GM18507 (cell line): ENCODE results near the gene HSD17B12.
"Not testable (repeated sequence)": the region's sequence is repeated elsewhere in the genome, so short reads cannot be mapped to it uniquely, and the experiment has no call there.

ENCODE experiments used
- DNase-seq: peaks from one replicate; pipeline ENCODE4 v3.0.0; 2011; ENCODE audit warnings: low read depth; ENCODE audit not compliant: insufficient read length; ENCODE audit errors: extremely low spot score
- FAIRE-seq: peaks from 2 replicates; lab custom pipeline; 2011; peaks lifted over from hg19 to GRCh38; lab: Jason Lieb, UNC

HSD17B12 gene

DNA sequence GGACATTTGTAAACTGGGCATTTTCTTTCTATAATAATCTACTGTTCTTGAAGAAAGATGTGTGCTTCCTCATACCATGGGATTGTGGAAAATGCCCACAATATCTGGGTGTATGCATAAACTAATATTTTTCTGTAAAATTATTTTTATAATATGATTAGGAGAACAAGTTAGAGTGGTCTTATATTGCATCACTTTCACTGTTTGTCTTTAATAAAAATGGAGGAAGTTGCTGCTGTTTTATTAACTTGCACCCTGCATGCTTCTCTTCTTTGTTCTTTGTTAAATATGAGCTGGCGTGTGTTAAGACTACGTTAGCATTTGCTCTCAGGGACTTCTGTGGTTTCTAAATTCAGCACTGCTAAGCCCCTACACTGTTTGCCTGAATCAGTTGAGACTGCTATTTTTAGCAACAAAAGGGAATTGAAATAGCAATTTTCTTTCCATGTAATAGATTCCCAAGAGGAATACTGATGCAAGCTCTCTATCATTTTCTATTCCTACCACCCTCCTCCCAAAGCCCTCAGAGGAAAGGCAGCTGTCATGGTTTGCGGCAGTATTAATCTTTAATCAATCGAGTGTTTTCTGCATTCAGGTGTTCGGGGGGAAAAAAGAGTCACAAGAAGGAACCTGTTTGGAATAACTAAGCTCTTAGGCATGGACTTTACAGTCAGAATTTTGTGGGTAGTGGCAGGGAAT, 56.1 kb downstream of the HSD17B12 start:
- DNase-seq, result no peak
- FAIRE-seq, result no peak

GRCh38 chr11:43737201-43737590, 56.7 kb downstream of the HSD17B12 start:
- DNase-seq, result no peak
- FAIRE-seq, result no peak

GRCh38 chr11:43738600-43739409, 58.3 kb downstream of the HSD17B12 start:
- FAIRE-seq, result no peak
- no peak for DNase-seq

- no peak for DNase-seq
- FAIRE-seq, result no peak
Measured at GRCh38 chr11:43746670-43747069, 66.1 kb downstream of the HSD17B12 start.

GRCh38 chr11:43747130-43747802, 66.7 kb downstream of the HSD17B12 start:
- no peak for DNase-seq
- FAIRE-seq, result no peak

- FAIRE-seq (no peak), DNase-seq (no peak)
Measured at GRCh38 chr11:43748095-43748494, 67.6 kb downstream of the HSD17B12 start.

GRCh38 chr11:43751726-43752125, 71.2 kb downstream of the HSD17B12 start:
- FAIRE-seq (no peak), DNase-seq (no peak)

GRCh38 chr11:43756575-43756974, 76.0 kb downstream of the HSD17B12 start:
- DNase-seq (no peak), FAIRE-seq (no peak)

DNA sequence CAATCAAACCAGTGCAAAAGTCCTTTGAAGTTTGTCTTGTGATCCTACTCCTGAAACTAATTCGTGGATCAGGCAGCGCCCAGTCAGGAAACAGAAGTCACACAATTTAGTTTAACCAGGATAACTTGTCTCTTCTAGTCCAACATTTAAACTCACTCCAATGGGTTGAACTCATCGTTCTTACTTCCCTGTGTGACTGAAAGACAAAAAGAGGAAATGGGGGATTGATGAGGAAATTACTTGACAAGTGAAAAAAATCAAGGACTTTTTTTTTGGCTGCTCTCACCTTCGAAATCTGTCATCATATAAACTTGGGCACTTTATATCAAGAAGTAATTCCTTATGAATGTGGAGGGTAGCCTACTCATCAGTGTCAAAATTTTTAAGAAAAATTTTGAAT, 78.4 kb downstream of the HSD17B12 start:
- FAIRE-seq (no peak), DNase-seq (no peak)

- FAIRE-seq, result no peak
- DNase-seq, result no peak
Measured at GRCh38 chr11:43760902-43761301, 80.4 kb downstream of the HSD17B12 start.

DNA sequence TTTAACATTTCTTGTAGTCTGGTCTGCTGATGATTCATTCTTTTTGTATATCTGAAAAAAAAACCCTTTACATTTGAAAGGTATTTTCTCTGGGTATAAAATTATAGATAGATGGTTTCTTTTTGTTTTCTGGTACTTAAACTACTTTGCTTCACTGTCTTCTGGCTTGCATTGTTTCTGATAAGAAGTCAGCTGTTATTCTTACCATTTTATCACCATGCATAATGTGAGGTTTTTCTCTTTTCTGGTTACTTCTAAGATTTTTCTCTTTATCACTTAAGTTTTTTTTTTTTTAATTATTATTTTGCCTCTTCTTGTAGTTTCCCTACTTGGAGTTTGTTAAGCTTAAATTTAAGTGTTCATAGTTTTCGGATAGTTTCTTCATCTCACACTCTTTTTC, 84.7 kb downstream of the HSD17B12 start:
- FAIRE-seq (no peak), DNase-seq (no peak)

- DNase-seq, FAIRE-seq: not testable (repeated sequence)
Measured at GRCh38 chr11:43768654-43769053, 88.1 kb downstream of the HSD17B12 start.

DNA sequence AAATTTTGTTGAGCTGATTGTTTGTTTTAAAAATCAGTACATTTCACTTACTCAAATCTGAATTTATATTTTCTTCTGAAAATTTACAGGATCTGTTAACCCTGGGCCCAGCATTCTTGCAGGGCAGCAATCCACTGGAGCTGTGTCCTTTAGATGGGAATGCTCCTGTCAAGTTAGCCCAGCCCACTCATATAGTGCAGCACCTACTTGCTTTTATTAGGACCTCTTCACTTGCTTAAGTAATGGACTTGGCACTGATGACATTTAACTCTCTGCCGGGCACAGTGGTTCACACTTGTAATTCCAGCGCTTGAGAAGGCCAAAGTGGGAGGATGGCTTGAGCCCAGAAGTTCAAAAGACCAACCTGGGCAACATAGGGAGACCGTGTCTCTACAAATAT, 89.6 kb downstream of the HSD17B12 start:
- no peak for FAIRE-seq
- DNase-seq, result no peak

- DNase-seq, result no peak
Measured at GRCh38 chr11:43772733-43773132, 92.2 kb downstream of the HSD17B12 start.

GRCh38 chr11:43774786-43775185, 94.2 kb downstream of the HSD17B12 start:
- FAIRE-seq (no peak), DNase-seq (no peak)

More at GRCh38 chr11:43772733-43773132, 92.2 kb downstream of the HSD17B12 start:
- FAIRE-seq, result no peak

- no peak for DNase-seq
- no peak for FAIRE-seq
Measured at GRCh38 chr11:43779306-43779705, 98.8 kb downstream of the HSD17B12 start.

DNA sequence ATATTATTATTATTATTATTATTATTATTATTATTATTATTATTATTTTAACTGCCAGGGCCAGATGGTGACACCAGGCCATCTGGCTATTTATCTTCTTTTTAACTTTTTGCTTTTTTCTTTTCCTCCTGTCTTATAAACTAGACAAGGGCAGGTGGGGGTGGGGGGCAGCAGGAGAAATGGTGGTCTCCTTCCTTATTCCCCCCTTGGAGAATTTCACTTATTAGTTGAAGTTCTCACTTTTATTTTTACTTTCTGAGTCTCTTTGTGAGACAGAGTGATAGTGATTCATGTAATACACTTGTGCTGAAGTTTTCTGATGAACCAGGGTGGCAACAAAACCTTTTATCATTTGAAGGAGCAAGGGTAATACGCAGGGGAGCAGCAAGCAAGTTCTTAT, 103.8 kb downstream of the HSD17B12 start:
- DNase-seq (no peak), FAIRE-seq (no peak)

- no peak for FAIRE-seq
Measured at GRCh38 chr11:43784866-43785265, 104.3 kb downstream of the HSD17B12 start.

DNA sequence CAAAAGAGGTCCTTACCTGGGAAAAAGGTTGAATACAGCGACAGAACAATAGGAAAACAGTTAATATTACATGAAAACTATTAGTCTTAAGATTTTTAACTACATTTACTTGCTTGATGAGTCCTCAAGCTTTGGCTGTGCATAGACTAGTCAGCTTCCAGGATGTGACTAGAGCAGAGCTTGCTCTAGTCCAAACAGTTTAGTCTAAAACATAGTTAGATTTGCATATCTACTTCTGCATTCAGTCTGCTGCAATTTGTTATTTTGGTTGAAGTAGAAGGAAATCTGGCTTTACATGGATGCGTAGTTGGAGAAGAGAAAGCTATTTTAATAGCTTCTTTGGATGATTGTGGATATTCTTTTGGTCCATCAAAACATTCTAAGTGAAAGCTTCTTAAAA, 104.8 kb downstream of the HSD17B12 start:
- DNase-seq (no peak), FAIRE-seq (no peak)

More at GRCh38 chr11:43784866-43785265, 104.3 kb downstream of the HSD17B12 start:
- no peak for DNase-seq

DNA sequence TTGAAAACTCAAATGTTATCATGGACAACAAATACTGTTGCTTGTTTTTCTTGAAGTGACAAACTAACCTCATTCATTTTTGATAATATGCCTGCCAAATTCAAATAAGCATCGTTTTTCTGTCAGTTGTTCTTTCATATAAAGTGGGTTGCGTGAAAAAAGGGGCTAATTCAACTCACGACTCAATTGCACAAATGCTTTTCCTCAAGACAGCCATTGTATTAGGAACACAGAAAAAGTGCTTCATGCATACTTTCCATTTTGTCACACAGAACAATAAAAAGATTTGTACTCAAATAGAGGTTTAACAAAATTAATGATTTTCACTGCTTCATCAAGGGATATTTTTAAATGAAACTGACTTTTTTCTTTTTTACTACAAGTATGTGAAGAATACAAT, 105.5 kb downstream of the HSD17B12 start:
- DNase-seq (no peak), FAIRE-seq (no peak)
